Activated CD8-positive, alpha-beta memory T cell treated with anti-CD3 and anti-CD28 coated beads for 4 hours (primary cell): ENCODE measurements around the gene PI4KA.
"Not testable (repeated sequence)": the region's sequence is repeated elsewhere in the genome, so short reads cannot be mapped to it uniquely, and the experiment has no call there.

Source experiments
- DNase-seq, 2 donors: peaks; one replicate each; pipeline ENCODE4 v3.0.0-alpha.2; 2020; ENCODE audit warnings: low read depth in 2 of 2

Gene PI4KA

GRCh38 chr22:20696056-20696455, 162.6 kb downstream of the PI4KA start:
- DNase-seq, result not testable (repeated sequence)

- not testable (repeated sequence) for DNase-seq
Measured at GRCh38 chr22:20695205-20695604, 163.4 kb downstream of the PI4KA start.

DNA sequence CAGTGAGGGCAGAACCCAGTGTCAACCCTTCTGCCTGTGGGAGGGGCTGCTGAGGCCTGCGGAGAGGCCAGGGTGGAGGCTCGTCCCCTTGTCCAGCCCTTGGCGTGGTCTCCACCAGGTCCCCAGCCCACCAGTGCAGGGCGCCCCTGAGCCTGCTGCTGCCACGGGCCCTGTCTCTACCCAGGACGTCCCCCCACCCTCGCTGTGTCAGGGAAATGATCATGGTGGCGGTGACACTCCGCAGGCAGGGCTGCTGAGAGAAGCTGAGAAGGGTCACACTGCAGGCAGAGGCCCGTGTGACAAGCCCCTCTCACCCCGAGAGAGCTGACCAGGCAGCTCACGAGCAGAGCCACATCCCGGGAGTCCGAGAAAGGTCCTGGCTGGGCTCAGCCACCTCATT, 164.4 kb downstream of the PI4KA start:
- DNase-seq, result not testable (repeated sequence)

GRCh38 chr22:20692926-20693325, 165.7 kb downstream of the PI4KA start:
- not testable (repeated sequence) for DNase-seq

- DNase-seq, result not testable (repeated sequence)
Measured at GRCh38 chr22:20690586-20691317, 167.9 kb downstream of the PI4KA start.

DNA sequence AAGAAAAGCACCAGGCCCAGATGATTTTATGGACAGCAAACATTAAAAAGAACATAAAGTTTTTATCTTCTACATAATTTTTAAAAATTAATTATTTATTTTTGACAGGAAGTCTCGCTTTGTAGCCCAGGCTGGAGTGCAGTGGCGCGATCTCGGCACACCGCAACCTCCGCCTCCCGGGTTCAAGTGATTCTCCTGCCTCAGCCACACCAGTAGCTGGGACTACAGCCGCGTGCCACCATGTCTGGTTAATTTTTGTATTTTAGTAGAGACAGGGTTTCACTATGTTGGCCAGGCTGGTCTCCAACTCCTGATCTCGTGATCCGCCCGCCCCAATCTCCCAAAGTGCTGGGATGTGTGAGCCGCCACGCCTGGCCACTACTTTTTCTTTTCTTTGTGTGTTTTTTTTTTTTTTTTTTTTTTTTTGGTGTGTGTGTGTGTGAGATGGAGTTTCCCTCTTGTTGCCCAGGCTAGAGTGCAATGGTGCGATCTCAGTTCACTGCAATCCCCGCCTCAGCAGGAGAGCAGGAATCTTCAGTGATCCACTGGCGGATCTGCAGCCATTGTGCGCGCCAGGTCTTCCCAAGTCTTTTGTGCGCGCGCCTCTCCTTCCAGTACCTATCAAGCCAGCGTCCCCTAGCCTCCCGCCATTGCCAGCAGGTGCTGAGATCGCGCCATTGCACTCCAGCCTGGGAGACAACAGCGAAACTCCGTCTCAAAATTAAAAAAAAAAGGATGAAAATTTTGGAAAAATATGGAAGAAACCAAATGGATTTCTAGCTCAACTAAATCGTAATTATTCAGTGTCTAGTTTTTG, 171.0 kb downstream of the PI4KA start:
- not testable (repeated sequence) for DNase-seq

- not testable (repeated sequence) for DNase-seq
Measured at GRCh38 chr22:20685764-20686163, 172.8 kb downstream of the PI4KA start.

- not testable (repeated sequence) for DNase-seq
Measured at GRCh38 chr22:20678792-20679435, 179.7 kb downstream of the PI4KA start.

- no peak for DNase-seq
Measured at GRCh38 chr22:20677684-20678242, 180.8 kb downstream of the PI4KA start.

- DNase-seq, result not testable (repeated sequence)
Measured at GRCh38 chr22:20675613-20676012, 183.0 kb downstream of the PI4KA start.

DNA sequence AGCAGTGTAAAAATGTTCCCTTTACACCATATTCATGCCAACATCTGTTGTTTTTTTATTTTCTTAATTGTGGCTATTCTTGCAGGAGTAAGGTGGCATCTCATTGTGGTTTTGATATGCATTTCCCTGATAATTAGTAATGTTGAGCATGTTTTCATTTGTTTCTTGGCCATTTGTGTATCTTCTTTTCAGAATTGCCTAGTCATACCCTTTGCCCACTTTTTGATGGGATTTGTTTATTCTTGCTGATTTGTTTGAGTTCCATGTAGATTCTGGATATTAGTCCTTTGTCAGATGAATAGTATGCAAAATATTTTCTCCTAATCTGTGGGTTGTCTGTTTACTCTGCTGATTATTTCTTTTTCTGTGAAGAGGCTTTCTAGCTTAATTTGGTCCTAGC, 183.6 kb downstream of the PI4KA start:
- DNase-seq, result no peak

DNA sequence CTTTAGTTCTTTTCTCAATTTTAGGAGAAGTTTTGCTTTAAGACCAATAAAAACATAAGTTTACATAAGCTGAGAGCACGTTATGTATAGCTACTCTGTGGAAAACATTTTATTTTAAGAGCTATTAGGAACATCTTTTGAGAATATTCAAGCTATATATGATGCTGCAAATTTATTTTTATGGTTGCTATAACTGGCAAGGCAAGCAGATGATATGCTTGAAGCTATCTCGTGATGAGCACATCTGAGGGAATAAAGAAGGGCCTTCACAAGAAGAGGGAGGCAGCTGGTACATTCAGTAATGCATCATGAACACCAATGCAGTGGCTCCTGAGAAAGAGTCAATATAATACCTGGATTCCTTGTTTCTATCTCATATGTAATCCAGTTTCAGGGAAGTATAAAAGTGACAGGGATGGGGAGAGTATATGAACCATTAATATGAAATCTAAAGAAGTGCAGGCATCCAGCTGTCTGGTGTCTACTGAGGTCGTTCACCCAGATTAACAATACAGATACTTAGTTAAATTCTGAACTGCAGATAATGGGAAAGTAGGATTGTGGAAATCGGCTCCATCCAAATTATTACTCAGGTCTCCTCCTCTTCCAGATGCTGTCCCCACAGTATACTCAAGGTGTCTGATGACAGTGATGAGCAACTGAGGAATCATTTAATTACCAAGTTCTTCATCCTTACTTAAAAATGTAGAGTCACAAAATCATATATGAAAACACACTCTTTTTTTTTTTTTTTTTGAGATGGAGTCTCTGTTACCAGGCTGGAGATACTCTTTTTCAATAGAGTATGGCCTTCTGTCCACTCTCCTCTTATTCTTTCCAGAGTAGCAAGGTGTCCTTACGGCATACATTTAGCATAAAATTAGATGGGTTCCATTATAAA, 185.1 kb downstream of the PI4KA start:
- no peak for DNase-seq

- no peak for DNase-seq
Measured at GRCh38 chr22:20672732-20673131, 185.9 kb downstream of the PI4KA start.

DNA sequence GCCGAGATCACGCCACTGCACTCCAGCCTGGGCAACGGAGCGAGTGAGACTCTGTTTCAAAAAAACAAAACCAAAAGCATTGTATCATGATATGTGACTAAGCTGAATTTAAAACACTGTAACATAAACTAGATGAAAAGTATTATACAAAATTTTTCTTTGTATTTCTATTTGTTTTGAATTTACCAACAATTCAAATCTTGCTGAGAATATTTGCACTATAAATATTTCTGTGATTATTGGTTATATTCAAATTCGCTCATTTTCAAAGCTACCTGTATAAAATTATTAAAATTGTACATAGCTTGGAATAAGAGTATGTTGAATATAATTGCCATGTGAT, 186.6 kb downstream of the PI4KA start:
- DNase-seq, result no peak

GRCh38 chr22:20671409-20672081, 187.1 kb downstream of the PI4KA start:
- no peak for DNase-seq

- not testable (repeated sequence) for DNase-seq
Measured at GRCh38 chr22:20670457-20671261, 188.0 kb downstream of the PI4KA start.

DNA sequence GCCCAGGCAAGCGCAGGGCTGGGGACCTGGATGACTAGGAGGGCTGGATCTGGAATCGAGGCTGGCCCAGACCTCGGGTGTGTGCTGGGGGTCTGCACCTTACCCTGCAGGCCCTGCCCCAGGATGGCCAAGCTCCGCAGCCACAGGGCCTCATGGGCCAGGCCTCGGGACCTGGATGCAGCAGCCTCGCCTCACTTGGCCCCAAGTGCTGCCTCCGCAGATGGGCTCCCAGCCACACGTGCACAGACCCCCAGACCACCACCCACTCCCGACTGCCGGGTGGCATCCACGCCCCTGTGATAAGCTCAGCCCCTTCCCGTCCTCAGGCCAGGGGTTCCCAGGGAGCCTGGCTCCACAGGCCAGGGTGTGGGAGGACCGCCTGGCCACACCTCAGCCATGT, 188.7 kb downstream of the PI4KA start:
- DNase-seq, result not testable (repeated sequence)

- not testable (repeated sequence) for DNase-seq
Measured at GRCh38 chr22:20669471-20669870, 189.1 kb downstream of the PI4KA start.

DNA sequence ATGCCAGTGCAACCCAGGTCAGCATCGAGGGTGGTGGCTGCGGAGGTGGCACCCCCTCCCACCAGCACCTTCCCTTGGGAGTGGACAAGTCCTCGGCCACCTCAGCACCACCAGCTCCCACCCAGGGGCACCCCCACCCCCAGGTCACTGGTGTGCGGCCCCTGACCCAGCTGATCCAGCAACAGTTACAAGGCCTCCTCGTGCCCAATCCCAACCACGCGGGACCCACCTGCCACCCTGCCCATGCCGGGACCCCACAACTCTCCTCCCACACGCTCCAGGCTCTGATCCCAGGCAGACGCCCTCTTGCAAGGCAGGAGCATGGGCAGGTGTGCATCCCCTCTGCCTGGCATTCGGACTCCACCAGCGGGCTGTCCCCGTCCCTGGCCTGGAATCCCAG, 189.8 kb downstream of the PI4KA start:
- DNase-seq, result not testable (repeated sequence)

DNA sequence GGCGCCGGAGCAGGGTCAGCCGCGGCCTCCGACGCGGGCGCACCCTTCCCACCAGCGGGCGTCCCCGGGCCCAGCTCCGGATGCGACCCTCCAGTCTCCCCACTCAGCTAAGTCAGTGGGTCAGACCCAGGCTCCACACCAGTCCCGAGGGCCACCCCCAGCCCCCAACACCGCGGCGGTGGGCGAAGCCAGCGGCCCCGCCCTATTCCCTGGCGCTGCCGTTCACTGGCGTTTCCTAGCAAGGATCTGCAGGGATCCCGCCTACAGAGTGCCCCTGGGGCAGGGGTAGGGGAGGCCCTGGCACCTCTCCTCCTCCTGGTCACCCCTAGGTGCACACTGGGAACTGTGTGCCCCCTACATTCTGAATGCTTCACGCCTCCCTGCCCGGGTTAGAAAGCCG, 190.4 kb downstream of the PI4KA start:
- DNase-seq, result not testable (repeated sequence)
